ENCODE measurements around the gene PACS2.
"Not testable (repeated sequence)": the region's sequence is repeated elsewhere in the genome, so short reads cannot be mapped to it uniquely, and the experiment has no call there.

The PACS2 gene

GRCh38 chr14:105332350-105332874 lies 17.9 kb downstream of the PACS2 start:
- Histone ChIP-seq H3K4me3 (ENCODE audit: low read length) (no peak overlapping the region), H3K36me3 (ENCODE audit: control insufficient read depth, insufficient read depth, low read length) (no peaks in the 10 kb centered on the region), H3K4me1 (ENCODE audit: control insufficient read depth, insufficient read depth, low read length) (no peaks in the 10 kb centered on the region), H3K9ac (ENCODE audit: low read length) (no peak overlapping the region), H3K27ac (ENCODE audit: low read depth, low read length) (no peak overlapping the region), H3K27me3 (ENCODE audit: control insufficient read depth, insufficient read depth, low read length) (no peaks in the 10 kb centered on the region)

GRCh38 chr14:105333020-105333490 lies 18.5 kb downstream of the PACS2 start:
- H3K4me3 ChIP-seq (ENCODE audit: low read length), result no peak overlapping the region
- H3K4me1 ChIP-seq (ENCODE audit: control insufficient read depth, insufficient read depth, low read length), result no peaks in the 10 kb centered on the region
- H3K36me3 ChIP-seq (ENCODE audit: control insufficient read depth, insufficient read depth, low read length), result no peaks in the 10 kb centered on the region
- no peak overlapping the region for H3K9ac ChIP-seq (ENCODE audit: low read length)
- no peak overlapping the region for H3K27ac ChIP-seq (ENCODE audit: low read depth, low read length)
- no peaks in the 10 kb centered on the region for H3K27me3 ChIP-seq (ENCODE audit: control insufficient read depth, insufficient read depth, low read length)

DNA sequence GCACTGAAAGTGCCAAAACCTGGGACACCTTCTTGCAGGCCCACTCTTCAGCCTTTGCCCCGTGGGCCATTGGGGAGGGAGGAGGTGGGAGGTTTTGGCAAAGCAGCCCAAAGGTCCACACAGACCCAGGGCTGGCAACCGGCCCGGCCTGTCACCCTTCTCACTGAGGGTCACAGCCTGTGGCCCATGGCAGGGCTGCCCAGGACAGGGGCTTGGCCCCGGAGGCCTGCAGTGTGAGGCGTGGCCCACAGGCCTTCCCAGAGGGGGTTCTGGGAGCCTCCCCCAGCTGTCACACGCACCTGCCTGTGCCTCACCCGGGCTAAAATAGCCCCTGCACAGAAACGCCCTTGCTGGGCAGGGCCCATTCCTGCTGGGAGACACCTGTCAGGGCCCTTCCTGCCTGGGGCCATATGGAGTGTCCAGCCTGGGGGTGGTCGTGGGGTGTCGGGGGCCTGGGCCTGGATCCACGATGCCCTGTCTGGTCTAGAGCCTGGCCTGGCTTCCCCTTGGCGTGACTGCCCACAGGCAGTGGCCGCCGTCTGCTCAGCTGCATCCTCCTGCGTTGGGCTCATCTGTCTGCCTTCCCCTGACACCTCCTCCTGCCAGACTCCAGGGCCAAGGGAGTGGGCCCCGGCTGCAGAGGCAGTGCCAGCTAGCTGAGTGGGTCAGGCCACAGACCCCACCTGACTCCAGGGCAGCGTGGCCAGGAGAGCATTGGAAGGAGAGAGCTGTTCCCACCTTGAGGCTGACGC lies 19.2 kb downstream of the PACS2 start:
- H3K36me3 ChIP-seq (ENCODE audit: control insufficient read depth, insufficient read depth, low read length), result no peaks in the 10 kb centered on the region
- H3K27me3 ChIP-seq (ENCODE audit: control insufficient read depth, insufficient read depth, low read length), result no peaks in the 10 kb centered on the region
- H3K4me1 ChIP-seq (ENCODE audit: control insufficient read depth, insufficient read depth, low read length), result peaks cover 3% of the 10 kb centered on the region
- H3K4me3 ChIP-seq (ENCODE audit: low read length), result no peak overlapping the region
- no peak overlapping the region for H3K9ac ChIP-seq (ENCODE audit: low read length)
- no peak overlapping the region for H3K27ac ChIP-seq (ENCODE audit: low read depth, low read length)

- Histone ChIP-seq H3K27me3 (ENCODE audit: control insufficient read depth, insufficient read depth, low read length) (no peaks in the 10 kb centered on the region), H3K9ac (ENCODE audit: low read length) (no peak overlapping the region), H3K4me1 (ENCODE audit: control insufficient read depth, insufficient read depth, low read length) (peaks cover 3% of the 10 kb centered on the region), H3K36me3 (ENCODE audit: control insufficient read depth, insufficient read depth, low read length) (no peaks in the 10 kb centered on the region), H3K4me3 (ENCODE audit: low read length) (no peak overlapping the region), H3K27ac (ENCODE audit: low read depth, low read length) (no peak overlapping the region)
Observed at GRCh38 chr14:105334383-105335230, 20.1 kb downstream of the PACS2 start.

GRCh38 chr14:105335231-105335542 lies 20.6 kb downstream of the PACS2 start:
- H3K27me3 ChIP-seq (ENCODE audit: control insufficient read depth, insufficient read depth, low read length); H3K9ac ChIP-seq (ENCODE audit: low read length); H3K27ac ChIP-seq (ENCODE audit: low read depth, low read length); H3K4me3 ChIP-seq (ENCODE audit: low read length); H3K4me1 ChIP-seq (ENCODE audit: control insufficient read depth, insufficient read depth, low read length); H3K36me3 ChIP-seq (ENCODE audit: control insufficient read depth, insufficient read depth, low read length): not testable (repeated sequence)

GRCh38 chr14:105335735-105336476 lies 21.4 kb downstream of the PACS2 start:
- Histone ChIP-seq H3K4me1 (ENCODE audit: control insufficient read depth, insufficient read depth, low read length) (peaks cover 5% of the 10 kb centered on the region), H3K27me3 (ENCODE audit: control insufficient read depth, insufficient read depth, low read length) (no peaks in the 10 kb centered on the region), H3K36me3 (ENCODE audit: control insufficient read depth, insufficient read depth, low read length) (no peaks in the 10 kb centered on the region), H3K4me3 (ENCODE audit: low read length) (no peak overlapping the region), H3K27ac (ENCODE audit: low read depth, low read length) (no peak overlapping the region), H3K9ac (ENCODE audit: low read length) (no peak overlapping the region)

GRCh38 chr14:105336477-105337287 lies 22.1 kb downstream of the PACS2 start:
- no peaks in the 10 kb centered on the region for H3K27me3 ChIP-seq (ENCODE audit: control insufficient read depth, insufficient read depth, low read length)
- no peak overlapping the region for H3K4me3 ChIP-seq (ENCODE audit: low read length)
- H3K4me1 ChIP-seq (ENCODE audit: control insufficient read depth, insufficient read depth, low read length), result peaks cover 5% of the 10 kb centered on the region
- H3K9ac ChIP-seq (ENCODE audit: low read length), result no peak overlapping the region
- H3K27ac ChIP-seq (ENCODE audit: low read depth, low read length), result no peak overlapping the region
- H3K36me3 ChIP-seq (ENCODE audit: control insufficient read depth, insufficient read depth, low read length), result no peaks in the 10 kb centered on the region

DNA sequence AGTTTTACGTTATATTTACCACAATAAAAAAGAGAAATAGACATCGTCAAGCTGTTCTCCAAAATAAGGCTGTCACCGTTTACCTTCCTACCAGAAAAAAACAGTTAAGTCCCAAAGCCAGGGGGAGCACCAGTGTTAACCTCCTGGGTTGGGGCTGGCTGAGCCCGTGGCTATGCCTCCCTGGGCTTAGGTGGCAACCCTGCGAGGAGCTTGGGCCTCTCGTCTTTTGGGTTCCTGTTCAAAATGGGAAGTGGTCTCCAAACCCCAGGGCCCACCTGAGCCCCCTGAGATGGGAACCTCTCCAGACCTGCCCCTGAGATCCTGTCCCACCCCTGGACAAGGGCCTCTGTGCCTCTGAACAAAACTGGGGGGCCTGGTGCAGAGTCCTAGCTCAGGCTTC lies 22.9 kb downstream of the PACS2 start:
- Histone ChIP-seq H3K27ac (ENCODE audit: low read depth, low read length) (no peak overlapping the region), H3K36me3 (ENCODE audit: control insufficient read depth, insufficient read depth, low read length) (no peaks in the 10 kb centered on the region), H3K9ac (ENCODE audit: low read length) (no peak overlapping the region), H3K27me3 (ENCODE audit: control insufficient read depth, insufficient read depth, low read length) (no peaks in the 10 kb centered on the region), H3K4me1 (ENCODE audit: control insufficient read depth, insufficient read depth, low read length) (peaks cover 5% of the 10 kb centered on the region), H3K4me3 (ENCODE audit: low read length) (no peak overlapping the region)

DNA sequence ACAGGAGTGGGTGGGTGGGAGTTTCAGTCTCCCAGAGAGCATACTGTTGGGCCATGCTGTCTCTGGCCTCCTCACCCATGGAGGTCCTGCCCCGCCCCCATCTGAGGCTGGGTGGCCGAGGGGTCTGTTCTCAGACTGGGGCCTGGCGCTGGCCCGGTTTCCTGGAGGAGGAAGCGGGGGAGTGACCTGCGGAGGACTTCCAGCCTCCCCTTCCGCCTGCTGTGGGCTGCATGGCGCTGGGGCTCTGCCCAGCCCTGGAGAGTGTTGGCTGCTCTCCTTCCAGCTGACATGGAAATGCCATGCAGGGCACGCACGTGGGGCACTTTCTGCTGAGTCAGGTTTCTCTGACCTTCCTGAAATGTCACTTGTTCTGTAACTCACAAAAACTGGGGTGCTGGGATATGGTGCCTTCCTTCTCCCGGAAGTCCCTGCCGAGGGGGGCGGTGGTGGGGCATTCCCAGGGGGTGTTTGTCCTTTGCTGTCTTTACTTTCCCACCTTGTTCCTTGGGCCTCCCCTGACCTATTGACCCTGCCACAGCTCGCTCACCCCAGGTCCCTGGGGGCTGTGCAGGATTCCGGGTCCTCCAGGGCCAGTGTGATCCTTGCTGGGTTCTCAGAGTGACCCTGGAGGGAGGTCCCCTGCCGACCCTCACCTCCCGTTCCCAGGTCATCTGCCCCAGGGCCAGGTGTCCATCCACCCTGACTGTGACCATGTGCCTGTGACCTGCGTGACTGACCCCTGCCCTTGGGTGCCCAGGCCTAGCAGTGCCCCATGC lies 23.6 kb downstream of the PACS2 start:
- peaks cover 8% of the 10 kb centered on the region for H3K4me1 ChIP-seq (ENCODE audit: control insufficient read depth, insufficient read depth, low read length)
- no peak overlapping the region for H3K27ac ChIP-seq (ENCODE audit: low read depth, low read length)
- no peaks in the 10 kb centered on the region for H3K27me3 ChIP-seq (ENCODE audit: control insufficient read depth, insufficient read depth, low read length)
- H3K4me3 ChIP-seq (ENCODE audit: low read length), result no peak overlapping the region
- no peaks in the 10 kb centered on the region for H3K36me3 ChIP-seq (ENCODE audit: control insufficient read depth, insufficient read depth, low read length)
- no peak overlapping the region for H3K9ac ChIP-seq (ENCODE audit: low read length)

- Histone ChIP-seq H3K36me3 (ENCODE audit: control insufficient read depth, insufficient read depth, low read length) (no peaks in the 10 kb centered on the region), H3K27ac (ENCODE audit: low read depth, low read length) (no peak overlapping the region), H3K9ac (ENCODE audit: low read length) (no peak overlapping the region), H3K4me1 (ENCODE audit: control insufficient read depth, insufficient read depth, low read length) (peaks cover 10% of the 10 kb centered on the region), H3K4me3 (ENCODE audit: low read length) (no peak overlapping the region), H3K27me3 (ENCODE audit: control insufficient read depth, insufficient read depth, low read length) (no peaks in the 10 kb centered on the region)
Observed at GRCh38 chr14:105340821-105341733, 26.5 kb downstream of the PACS2 start.
